ENCODE measurements around the gene SLC8A2. TPM values are rescaled to one million over a fixed set of nuclear protein-coding genes. Genes with fewer than 3 reads are reported as not detected.

Gene SLC8A2
- total and polyA plus RNA-seq, 2 of the 4 experiments (the other 2 are of a cell fraction), result 0.05 TPM; not detected in 1

DNA sequence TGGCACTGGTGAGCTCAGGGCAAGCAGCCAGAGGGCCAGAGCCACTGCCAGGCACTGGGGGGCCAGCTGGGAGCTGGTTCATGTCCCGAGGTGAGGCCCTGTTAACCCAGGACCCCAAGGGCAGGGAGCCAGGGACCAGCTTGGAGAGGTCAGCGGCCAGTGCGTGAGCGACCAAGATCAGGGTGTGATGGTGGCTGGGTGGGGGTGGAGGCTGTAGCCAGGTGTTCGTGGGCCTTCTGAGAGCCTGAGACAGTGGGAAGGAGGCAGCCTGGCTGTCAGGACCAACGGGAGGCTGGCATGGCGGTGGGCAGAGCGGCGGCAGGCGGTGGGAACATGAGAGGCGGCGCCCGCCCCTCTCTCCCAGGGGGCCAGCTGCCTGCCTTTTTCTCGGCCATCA, 20.4 kb upstream of the SLC8A2 start:
- no peaks in the 10 kb centered on the region for H3K4me1 ChIP-seq (ENCODE audit: control insufficient read depth, insufficient read depth, low read length)
- no peak overlapping the region for H2AK9ac ChIP-seq (replicated peaks; ENCODE audit: low read depth, low read length, poor library complexity)
- no peak overlapping the region for H3K14ac ChIP-seq (replicated peaks; ENCODE audit: low read depth, low read length)
- BruUV-seq (replicated peaks), result no TSS peak
- no peaks in the 10 kb centered on the region for H3K27me3 ChIP-seq (ENCODE audit: control insufficient read depth, insufficient read depth, low read length)
- no peak overlapping the region for H3K23ac ChIP-seq (ENCODE audit: low read depth, low read length)
- ChIA-PET CTCF (no interaction called here), POLR2A (ENCODE audit: unreplicated experiment) (no interaction called here)
- no peak overlapping the region for H2AFZ ChIP-seq (replicated peaks; ENCODE audit: low read length, poor library complexity)
- H3K27ac ChIP-seq (ENCODE audit: insufficient read depth, low read length), result no peak overlapping the region
- no peak overlapping the region for H3K4me2 ChIP-seq (ENCODE audit: low read depth, low read length)
- H3K9ac ChIP-seq (ENCODE audit: low read depth, low read length), result no peak overlapping the region
- WGBS, 2 experiments (ENCODE audit: extremely low coverage in 2 of 2, insufficient read length in 1 of 2), result 95% methylated on average over 4 of the region's 14 CpGs; no CpG with 5 or more reads in 1 of the 2 experiments
- H2BK20ac ChIP-seq (ENCODE audit: low read depth, low read length), result no peak overlapping the region
- no peak overlapping the region for H4K8ac ChIP-seq (ENCODE audit: low read depth in 2 of 2, low read length in 2 of 2)
- H2BK15ac ChIP-seq (ENCODE audit: low read depth, low read length), result no peak overlapping the region
- H2AK5ac ChIP-seq (ENCODE audit: low read depth, low read length), result no peak overlapping the region
- TF ChIP-seq, protein P1, sequence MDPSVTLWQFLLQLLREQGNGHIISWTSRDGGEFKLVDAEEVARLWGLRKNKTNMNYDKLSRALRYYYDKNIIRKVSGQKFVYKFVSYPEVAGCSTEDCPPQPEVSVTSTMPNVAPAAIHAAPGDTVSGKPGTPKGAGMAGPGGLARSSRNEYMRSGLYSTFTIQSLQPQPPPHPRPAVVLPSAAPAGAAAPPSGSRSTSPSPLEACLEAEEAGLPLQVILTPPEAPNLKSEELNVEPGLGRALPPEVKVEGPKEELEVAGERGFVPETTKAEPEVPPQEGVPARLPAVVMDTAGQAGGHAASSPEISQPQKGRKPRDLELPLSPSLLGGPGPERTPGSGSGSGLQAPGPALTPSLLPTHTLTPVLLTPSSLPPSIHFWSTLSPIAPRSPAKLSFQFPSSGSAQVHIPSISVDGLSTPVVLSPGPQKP (IDR thresholded peaks at IDR 0.05; ENCODE audit: borderline replicate concordance, low read depth, low read length), result no peak
- no peak for TF ChIP-seq CTCF (conservative IDR thresholded peaks at IDR 0.05; ENCODE audit: low read depth, low read length)
- no peak for TF ChIP-seq CHD1 (IDR thresholded peaks at IDR 0.05; ENCODE audit: low read depth, low read length)
- TF ChIP-seq RAD21 (IDR thresholded peaks at IDR 0.05; ENCODE audit: low read length), result no peak
- TF ChIP-seq CEBPB (IDR thresholded peaks at IDR 0.05; ENCODE audit: low read depth, low read length), result no peak
- no peak for TF ChIP-seq SMC3 (IDR thresholded peaks at IDR 0.05; ENCODE audit: low read depth, low read length)
- no peak for TF ChIP-seq MXI1 (IDR thresholded peaks at IDR 0.05; ENCODE audit: borderline replicate concordance, low read depth, low read length)
- TF ChIP-seq USF2 (IDR thresholded peaks at IDR 0.05; ENCODE audit: low read depth, low read length), result no peak
- TF ChIP-seq FOS (IDR thresholded peaks at IDR 0.05; ENCODE audit: low read depth, low read length), result no peak
- no peak for TF ChIP-seq RFX5 (IDR thresholded peaks at IDR 0.05; ENCODE audit: low read depth, low read length)
- no peak for TF ChIP-seq RCOR1 (IDR thresholded peaks at IDR 0.05; ENCODE audit: insufficient replicate concordance, low read length)
- TF ChIP-seq MAZ (IDR thresholded peaks at IDR 0.05; ENCODE audit: borderline replicate concordance, low read depth, low read length), result no peak
- TF ChIP-seq MAFK (IDR thresholded peaks at IDR 0.05; ENCODE audit: low read depth, low read length), result no peak
- TF ChIP-seq NFE2L2 (IDR thresholded peaks at IDR 0.05; ENCODE audit: low read depth, low read length), result no peak
- H3K79me1 ChIP-seq (ENCODE audit: low read depth in 1 of 2, low read length in 2 of 2), result peaks cover 0 to 7% of the 10 kb centered on the region in 2 experiments; a peak in 2 of 4 replicates
- ATAC-seq (ENCODE audit: low read depth) (no peak), DNase-seq (no peak)
- H2BK5ac ChIP-seq (ENCODE audit: low read depth, low read length, poor library complexity, severe bottlenecking), result no peak overlapping the region
- peaks cover 52% of the 10 kb centered on the region for H3K36me3 ChIP-seq (ENCODE audit: control insufficient read depth, insufficient read depth, low read length)
- H2BK120ac ChIP-seq (ENCODE audit: low read depth, low read length), result no peak overlapping the region
- H4K5ac ChIP-seq (ENCODE audit: low read depth, low read length), result no peak overlapping the region
- no peaks in the 10 kb centered on the region for H3K9me3 ChIP-seq (ENCODE audit: control insufficient read depth, insufficient read depth, low read length)
- dilution Hi-C loops (cut with HindIII; ENCODE audit: low sequenced_read_pairs, unreplicated experiment), result no loop called here
- intact Hi-C loops (cut with micrococcal nuclease), result no loop called here
- no peak overlapping the region for H4K91ac ChIP-seq (ENCODE audit: insufficient read depth, low read depth, low read length)
- H3K18ac ChIP-seq (ENCODE audit: low read depth, low read length), result no peak overlapping the region
- in situ Hi-C loops (cut with MboI; ENCODE audit: low sequenced_read_pairs), result no loop called here
- no peak overlapping the region for H3K4me3 ChIP-seq (ENCODE audit: insufficient read depth, low read depth, low read length)
- peaks cover 6% of the 10 kb centered on the region; the same call in 1 of the 2 replicates for H3K9me1 ChIP-seq (ENCODE audit: insufficient read depth, low read length)
- H3K56ac ChIP-seq (ENCODE audit: extremely low read depth, insufficient read depth, low read length), result no peak overlapping the region
- H4K20me1 ChIP-seq (ENCODE audit: insufficient read depth, low read length), result peaks cover 12% of the 10 kb centered on the region; the same call in 1 of the 2 replicates
- no peak overlapping the region for H3K4ac ChIP-seq (ENCODE audit: low read depth, low read length)

Data from IMR-90 (cell line).